Measurements from ENCODE around the gene C7orf57.
A peak's percentile ranks its signal among the peaks of the same experiment; 100 is the strongest.
"Not testable (repeated sequence)": the region's sequence is repeated elsewhere in the genome, so short reads cannot be mapped to it uniquely, and the experiment has no call there.

The C7orf57 gene

DNA sequence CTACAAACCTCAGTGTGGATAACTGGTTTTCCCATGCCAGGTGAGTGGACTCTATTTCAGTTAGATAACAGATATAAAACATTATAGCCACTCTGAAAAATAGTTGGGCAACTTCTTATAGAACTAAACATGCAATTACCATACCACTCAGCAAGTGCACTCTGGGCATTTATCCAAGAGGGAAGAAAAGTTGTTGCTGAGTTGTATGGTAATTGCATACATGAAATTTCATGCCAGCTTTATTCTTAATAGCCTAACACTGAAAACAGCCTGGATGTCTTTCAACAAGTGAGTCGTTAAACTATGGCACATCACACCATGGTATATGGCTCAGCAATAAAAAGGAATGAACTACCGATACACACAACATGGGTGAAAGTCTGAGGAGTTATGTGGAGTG lies 43.1 kb downstream of the C7orf57 start:
- no peak for DNase-seq
- Mint-ChIP-seq H3K4me1 (no peaks in the 10 kb centered on the region), H3K9me3 (no peaks in the 10 kb centered on the region), H3K27ac (no peak overlapping the region), H3K4me3 (no peak overlapping the region), H3K36me3 (ENCODE audit: low read depth) (no peaks in the 10 kb centered on the region), H3K27me3 (ENCODE audit: low read depth, poor library complexity) (peaks cover 5% of the 10 kb centered on the region)
- TF ChIP-seq, protein P1, sequence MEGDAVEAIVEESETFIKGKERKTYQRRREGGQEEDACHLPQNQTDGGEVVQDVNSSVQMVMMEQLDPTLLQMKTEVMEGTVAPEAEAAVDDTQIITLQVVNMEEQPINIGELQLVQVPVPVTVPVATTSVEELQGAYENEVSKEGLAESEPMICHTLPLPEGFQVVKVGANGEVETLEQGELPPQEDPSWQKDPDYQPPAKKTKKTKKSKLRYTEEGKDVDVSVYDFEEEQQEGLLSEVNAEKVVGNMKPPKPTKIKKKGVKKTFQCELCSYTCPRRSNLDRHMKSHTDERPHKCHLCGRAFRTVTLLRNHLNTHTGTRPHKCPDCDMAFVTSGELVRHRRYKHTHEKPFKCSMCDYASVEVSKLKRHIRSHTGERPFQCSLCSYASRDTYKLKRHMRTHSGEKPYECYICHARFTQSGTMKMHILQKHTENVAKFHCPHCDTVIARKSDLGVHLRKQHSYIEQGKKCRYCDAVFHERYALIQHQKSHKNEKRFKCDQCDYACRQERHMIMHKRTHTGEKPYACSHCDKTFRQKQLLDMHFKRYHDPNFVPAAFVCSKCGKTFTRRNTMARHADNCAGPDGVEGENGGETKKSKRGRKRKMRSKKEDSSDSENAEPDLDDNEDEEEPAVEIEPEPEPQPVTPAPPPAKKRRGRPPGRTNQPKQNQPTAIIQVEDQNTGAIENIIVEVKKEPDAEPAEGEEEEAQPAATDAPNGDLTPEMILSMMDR (IDR thresholded peaks at IDR 0.05) = no peak

DNA sequence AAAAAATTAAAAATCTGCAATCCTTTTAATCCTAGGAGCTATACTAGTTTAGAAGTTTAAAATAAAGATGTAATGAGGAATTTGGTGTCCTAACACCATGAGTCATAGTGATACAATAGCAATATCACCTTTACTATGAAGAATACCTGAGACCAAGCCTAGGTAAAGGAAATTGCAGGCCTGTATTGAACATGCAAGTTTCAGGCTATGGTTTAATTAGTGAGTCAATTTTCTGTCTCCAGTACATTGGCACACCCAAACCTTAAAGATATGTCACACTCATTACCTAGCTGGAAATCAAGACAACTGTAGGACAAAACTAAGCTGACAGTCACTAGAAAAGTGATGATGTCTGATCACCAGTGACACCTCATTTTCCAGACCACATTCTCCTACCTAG lies 47.0 kb downstream of the C7orf57 start:
- not testable (repeated sequence) for H3K27ac Mint-ChIP-seq; H3K36me3 Mint-ChIP-seq (ENCODE audit: low read depth); H3K4me3 Mint-ChIP-seq; DNase-seq; H3K27me3 Mint-ChIP-seq (ENCODE audit: low read depth, poor library complexity); H3K9me3 Mint-ChIP-seq
- peaks cover 19% of the 10 kb centered on the region for H3K4me1 Mint-ChIP-seq

DNA sequence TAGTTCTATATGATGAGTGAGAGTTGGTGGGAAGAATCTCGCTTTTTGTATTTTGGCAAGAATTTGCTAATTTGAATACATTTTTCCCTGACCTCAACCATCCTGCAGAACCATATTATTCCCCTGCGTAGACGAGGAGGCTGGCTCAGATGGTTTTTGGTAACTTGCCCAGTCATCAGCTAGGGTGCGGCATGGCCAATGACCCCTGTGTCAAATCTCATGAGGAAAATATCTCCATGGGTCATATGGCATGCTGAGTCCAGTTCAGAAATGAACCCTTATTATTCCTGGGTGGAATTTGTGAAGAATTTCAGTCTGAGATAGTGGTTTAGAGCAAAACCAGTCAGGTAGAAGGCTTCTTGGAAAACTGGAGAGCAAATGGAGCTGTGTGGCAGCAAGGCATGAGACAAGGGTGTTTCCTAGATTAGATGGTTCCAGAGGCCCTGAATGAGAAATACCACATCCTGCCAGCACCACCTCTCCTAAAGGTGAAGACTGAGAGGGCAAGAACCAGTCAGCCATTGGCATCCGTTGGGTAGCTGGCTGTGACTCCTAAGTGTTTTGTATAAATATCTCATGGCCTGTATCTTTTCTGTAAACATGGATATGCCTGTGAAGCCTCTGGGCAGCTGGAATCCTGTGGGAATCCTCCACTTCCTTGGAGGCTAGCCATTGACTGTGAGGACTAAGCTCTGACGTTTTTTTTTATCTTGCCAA lies 47.9 kb downstream of the C7orf57 start:
- Mint-ChIP-seq H3K4me3 (no peak overlapping the region), H3K27me3 (ENCODE audit: low read depth, poor library complexity) (peaks cover 5% of the 10 kb centered on the region), H3K4me1 (peaks cover 22% of the 10 kb centered on the region), H3K9me3 (no peaks in the 10 kb centered on the region), H3K27ac (no peak overlapping the region), H3K36me3 (ENCODE audit: low read depth) (no peaks in the 10 kb centered on the region)
- DNase-seq = no peak
- TF ChIP-seq, protein P1 (IDR thresholded peaks at IDR 0.05) = no peak

DNA sequence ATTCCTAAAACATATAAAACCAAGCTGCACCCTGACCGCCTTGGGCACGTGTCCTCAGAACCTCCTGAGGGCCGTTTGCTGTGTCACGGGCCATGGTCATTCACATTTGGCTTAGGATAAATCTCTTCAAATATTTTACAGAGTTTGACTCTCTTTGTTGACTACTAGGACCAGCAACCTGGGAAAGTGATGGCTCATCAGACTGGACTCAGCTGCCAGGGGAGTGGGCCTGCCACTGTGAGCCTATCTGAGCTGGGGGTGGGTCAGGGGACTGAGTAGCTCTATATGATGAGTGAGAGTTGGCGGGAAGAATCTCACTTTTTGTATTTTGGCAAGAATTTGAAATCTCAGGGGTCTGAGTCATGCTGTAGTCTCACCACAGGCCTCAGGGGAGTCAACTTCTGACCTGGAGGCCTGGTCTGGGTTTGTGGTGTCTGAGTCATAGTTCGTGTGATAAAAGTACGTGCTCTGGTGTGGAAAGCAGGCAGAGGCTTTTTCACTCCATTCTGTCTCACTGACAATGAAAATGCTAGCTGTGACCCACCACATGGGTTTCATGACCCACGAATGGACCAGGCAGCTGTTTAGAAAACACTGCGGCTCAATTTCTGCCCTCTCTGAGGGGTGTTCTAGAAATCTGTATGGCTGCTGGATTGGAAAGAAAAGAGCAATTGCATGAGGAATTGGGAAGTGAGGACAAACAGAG lies 49.5 kb downstream of the C7orf57 start:
- TF ChIP-seq, protein P1 (IDR thresholded peaks at IDR 0.05) = no peak
- Mint-ChIP-seq H3K4me1 (peaks cover 23% of the 10 kb centered on the region), H3K36me3 (ENCODE audit: low read depth) (no peaks in the 10 kb centered on the region), H3K27ac (peak overlapping the region; percentile 50), H3K27me3 (ENCODE audit: low read depth, poor library complexity) (peaks cover 3% of the 10 kb centered on the region), H3K9me3 (no peaks in the 10 kb centered on the region), H3K4me3 (no peak overlapping the region)
- DNase-seq = no peak

DNA sequence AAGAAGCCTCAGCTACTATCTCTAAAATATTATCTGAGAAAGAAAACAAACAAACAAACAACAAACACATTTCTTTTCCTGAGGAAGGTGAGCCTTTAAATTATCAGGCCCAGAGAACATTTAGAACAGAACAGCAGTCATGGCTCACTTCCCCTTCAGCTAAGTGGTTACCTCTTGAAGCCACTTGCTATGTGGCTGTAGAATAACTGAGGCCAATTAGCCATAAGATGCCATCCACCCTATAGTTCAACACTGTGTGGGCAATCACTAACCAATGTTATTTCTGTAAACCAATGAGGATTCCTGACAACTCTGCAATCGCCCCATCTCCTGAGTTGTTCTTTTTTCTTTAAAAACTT lies 50.1 kb downstream of the C7orf57 start:
- Mint-ChIP-seq H3K4me1 (peaks cover 29% of the 10 kb centered on the region), H3K4me3 (no peak overlapping the region), H3K9me3 (no peaks in the 10 kb centered on the region), H3K36me3 (ENCODE audit: low read depth) (no peaks in the 10 kb centered on the region), H3K27ac (peak overlapping the region; percentile 50), H3K27me3 (ENCODE audit: low read depth, poor library complexity) (peaks cover 3% of the 10 kb centered on the region)
- no peak for DNase-seq
- TF ChIP-seq, protein P1 (IDR thresholded peaks at IDR 0.05) = no peak

DNA sequence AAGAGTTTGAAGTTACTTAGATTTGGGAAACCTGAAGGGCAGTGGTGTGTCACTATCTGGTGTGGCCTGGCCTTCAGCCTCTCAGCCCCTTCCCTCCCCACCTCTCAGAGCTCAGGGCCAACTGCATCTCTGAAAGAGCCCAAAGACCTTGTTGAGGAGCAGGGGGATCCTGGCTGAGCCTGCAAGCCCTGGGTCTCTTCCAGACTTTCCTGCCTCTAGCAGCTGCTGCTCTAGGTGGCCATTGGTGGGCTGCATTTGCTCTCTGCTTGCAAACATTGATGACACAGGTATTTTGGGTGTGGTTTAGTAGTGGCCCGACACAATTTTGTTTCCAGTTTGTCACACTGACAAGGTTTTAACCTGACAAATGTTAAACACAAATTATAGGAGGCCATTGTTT lies 50.6 kb downstream of the C7orf57 start:
- no peaks in the 10 kb centered on the region for H3K36me3 Mint-ChIP-seq (ENCODE audit: low read depth)

More for the DNA sequence above, 50.6 kb downstream of the C7orf57 start:
- TF ChIP-seq, protein P1 (IDR thresholded peaks at IDR 0.05) = no peak
- Mint-ChIP-seq H3K4me3 (no peak overlapping the region), H3K27ac (no peak overlapping the region), H3K4me1 (peaks cover 34% of the 10 kb centered on the region), H3K9me3 (no peaks in the 10 kb centered on the region), H3K27me3 (ENCODE audit: low read depth, poor library complexity) (peaks cover 3% of the 10 kb centered on the region)
- DNase-seq = no peak

Data from nephron progenitor cell (in vitro differentiated cells).